Heart left ventricle (tissue), 13 donors: ENCODE measurements around the gene MAN1B1.

Experiments
- POLR2A ChIP-seq, 2 donors: fragments of 450-650 bp; IDR thresholded peaks; one replicate each; pipeline ENCODE4 v1.6.1; 2017; ENCODE audit warnings: antibody characterized with exemption in 2 of 2, mild to moderate bottlenecking in 2 of 2, moderate library complexity in 2 of 2
- TF ChIP-seq, protein P1 (sequence below), 12 donors: fragments of 200-600 bp; sonication (generic) in 4 of 12; IDR thresholded peaks; one replicate each; pipeline versions ENCODE4 v1.5.0 to v1.8.0; 2018 to 2022; ENCODE audit warnings: antibody characterized with exemption in 12 of 12, mild to moderate bottlenecking in 5 of 12
- donor health status: ischemic (EF 13 %, LVEDD 7.1; RV severe dilation, severe dysfunction).
- donor health status: DM: no; HTN: yes; CAD: no.
- donor health status: DM: no; HTN: no; CAD: no.
- donor health status: ischemic (EF 25% LVEDD 6.9; RV normal size, moderate dysfunction).
- donor health status: ischemic (EF 25% LVEDD 5.7; RV mildly dilated, moderate dysfunction).
- donor health status: ischemic (EF 35%, LVEDD 5.7; RV mildly dilated, moderate dysfunction).
- donor health status: nonischemic (EF 11% LVEDD 7.7; RV severe dilation, severe dysfunction).
- donor health status: DM: yes; HTN: yes; CAD: no.
- donor health status: PGD.
- donor health status: ischemic (EF 29% LVEDD 5.4; RV normal size, mild dysfunction).
- donor health status: nonischemic (EF 23%, LVEDD 6.1; RV moderate dilation, normal function).

GRCh38 chr9:137143459-137143858 is 56.7 kb downstream of the MAN1B1 start:
- TF ChIP-seq, protein P1, sequence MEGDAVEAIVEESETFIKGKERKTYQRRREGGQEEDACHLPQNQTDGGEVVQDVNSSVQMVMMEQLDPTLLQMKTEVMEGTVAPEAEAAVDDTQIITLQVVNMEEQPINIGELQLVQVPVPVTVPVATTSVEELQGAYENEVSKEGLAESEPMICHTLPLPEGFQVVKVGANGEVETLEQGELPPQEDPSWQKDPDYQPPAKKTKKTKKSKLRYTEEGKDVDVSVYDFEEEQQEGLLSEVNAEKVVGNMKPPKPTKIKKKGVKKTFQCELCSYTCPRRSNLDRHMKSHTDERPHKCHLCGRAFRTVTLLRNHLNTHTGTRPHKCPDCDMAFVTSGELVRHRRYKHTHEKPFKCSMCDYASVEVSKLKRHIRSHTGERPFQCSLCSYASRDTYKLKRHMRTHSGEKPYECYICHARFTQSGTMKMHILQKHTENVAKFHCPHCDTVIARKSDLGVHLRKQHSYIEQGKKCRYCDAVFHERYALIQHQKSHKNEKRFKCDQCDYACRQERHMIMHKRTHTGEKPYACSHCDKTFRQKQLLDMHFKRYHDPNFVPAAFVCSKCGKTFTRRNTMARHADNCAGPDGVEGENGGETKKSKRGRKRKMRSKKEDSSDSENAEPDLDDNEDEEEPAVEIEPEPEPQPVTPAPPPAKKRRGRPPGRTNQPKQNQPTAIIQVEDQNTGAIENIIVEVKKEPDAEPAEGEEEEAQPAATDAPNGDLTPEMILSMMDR (IDR thresholded peaks at IDR 0.05) = no peak
- no peak for TF ChIP-seq POLR2A (IDR thresholded peaks at IDR 0.05)
